GM12878 (cell line): ENCODE results near the gene PAOX. TPM values are rescaled to one million over a fixed set of nuclear protein-coding genes. Genes with fewer than 3 reads are reported as not detected.
A peak's percentile ranks its signal among the peaks of the same experiment; 100 is the strongest.

ENCODE experiments used
- CREM ChIP-seq: IDR thresholded peaks from 2 replicates; pipeline ENCODE4 v1.6.1; 2014; ENCODE audit warnings: antibody characterized with exemption, low read depth
- E4F1 ChIP-seq: fragments of 450-650 bp; IDR thresholded peaks from 2 replicates; pipeline ENCODE4 v1.6.1; 2018; ENCODE audit warnings: borderline replicate concordance, mild to moderate bottlenecking; ENCODE audit not compliant: partially characterized antibody
- GABPA ChIP-seq: IDR thresholded peaks from 2 replicates; pipeline ENCODE4 v1.6.1; 2014; ENCODE audit warnings: antibody characterized with exemption, low read depth, mild to moderate bottlenecking, inconsistent platforms
- IKZF2 ChIP-seq, 2 experiments: fragments of 450-650 bp; IDR thresholded peaks; 2 replicates each; pipeline ENCODE4 v1.6.1; 2017; ENCODE audit warnings: mild to moderate bottlenecking in 2 of 2, moderate library complexity in 2 of 2
- IRF3 ChIP-seq: fragments of 450-650 bp; IDR thresholded peaks from 2 replicates; pipeline ENCODE4 v1.6.1; 2014; ENCODE audit warnings: mild to moderate bottlenecking
- IRF5 ChIP-seq: fragments of 450-650 bp; IDR thresholded peaks from 2 replicates; pipeline ENCODE4 v1.6.1; 2017; ENCODE audit warnings: borderline replicate concordance
- KAT2A ChIP-seq: conservative IDR thresholded peaks from 2 replicates; pipeline ENCODE4 v1.6.1; 2011; ENCODE audit warnings: low read depth, low read length; ENCODE audit not compliant: control insufficient read depth
- MYB ChIP-seq: fragments of 150-350 bp; IDR thresholded peaks from 2 replicates; pipeline ENCODE4 v1.6.1; 2014; ENCODE audit warnings: mild to moderate bottlenecking, low read depth, low read length, borderline replicate concordance
- NFXL1 ChIP-seq: fragments of 450-650 bp; IDR thresholded peaks from 2 replicates; pipeline ENCODE4 v1.6.1; 2017; ENCODE audit warnings: antibody characterized with exemption, mild to moderate bottlenecking, borderline replicate concordance
- NR2F1 ChIP-seq: fragments of 450-650 bp; conservative IDR thresholded peaks from 2 replicates; pipeline ENCODE4 v1.6.1; 2017; ENCODE audit warnings: mild to moderate bottlenecking
- RELA ChIP-seq: fragments of 450-650 bp; IDR thresholded peaks from 2 replicates; pipeline ENCODE4 v1.8.0; 2014; ENCODE audit warnings: borderline replicate concordance; ENCODE audit not compliant: partially characterized antibody
- RFX5 ChIP-seq: IDR thresholded peaks from 2 replicates; pipeline ENCODE4 v1.6.1; 2011; ENCODE audit warnings: low read depth, low read length, improper control_type of control experiment
- SIX5 ChIP-seq: IDR thresholded peaks from 2 replicates; pipeline ENCODE4 v1.6.1; 2011; ENCODE audit warnings: mild to moderate bottlenecking, low read depth, low read length, moderate library complexity; ENCODE audit not compliant: severe bottlenecking
- SKIL ChIP-seq: fragments of 450-650 bp; IDR thresholded peaks from 2 replicates; pipeline ENCODE4 v1.6.1; 2017; ENCODE audit warnings: mild to moderate bottlenecking, low read depth, inconsistent platforms; ENCODE audit not compliant: poor library complexity, severe bottlenecking
- TAF1 ChIP-seq: IDR thresholded peaks from 2 replicates; pipeline ENCODE4 v1.6.1; 2011; ENCODE audit warnings: mild to moderate bottlenecking, low read depth, low read length, borderline replicate concordance
- TCF12 ChIP-seq: IDR thresholded peaks from 2 replicates; pipeline ENCODE4 v1.6.1; 2011; ENCODE audit warnings: low read depth, mild to moderate bottlenecking, low read length
- USF2 ChIP-seq: IDR thresholded peaks from 2 replicates; pipeline ENCODE4 v1.6.1; 2011; ENCODE audit warnings: low read depth, low read length, improper control_type of control experiment, borderline replicate concordance
- polyA plus RNA-seq, 11 experiments: library from polyadenylated mRNA; depleted of rRNA in 4 of 11; unstranded in 6 of 11; stranded (reverse) in 5 of 11; fragments of >200 nt; fragmentation: Nextera tagmentation in 4 of 11; fragmentation: Illumina TruSeq in 1 of 11; extraction: Ambion mirVana in 4 of 11; extraction: Trizol in 1 of 11; gene quantifications; 1 replicate in 1 of 11; 2 replicates in 10 of 11; pipeline versions ENCODE4 v1.2.1 to v1.2.3, GENCODE V29; 2011 to 2016; ENCODE audit warnings: inconsistent platforms in 2 of 11, missing spikeins in 2 of 11, low read depth in 1 of 11
- total RNA-seq, 4 experiments: library from RNA; depleted of rRNA in 3 of 4; stranded (reverse); fragments of >200 nt in 3 of 4; fragmentation: Illumina TruSeq in 1 of 4; extraction: Trizol in 1 of 4; gene quantifications; 2 replicates each; pipeline versions ENCODE4 v1.2.1 to v1.2.3, GENCODE V29; 2013 to 2021

Gene PAOX
- total and polyA plus RNA-seq, 10 of the 15 experiments (the other 5 are each of a cell fraction or from before 2014, with no cell fraction given): 1.2 to 22.2 (median 10.5) TPM

GRCh38 chr10:133394064-133394663 is 15.1 kb downstream of the PAOX start, which contains the start of gene MTG1 (continued):
- TF ChIP-seq SKIL (no peak), TCF12 (0 out of 2 replicates have a peak, but pooled peaks have one; percentile 55), IRF3 (0 out of 2 replicates have a peak, but pooled peaks have one; percentile 6), E4F1 (peak; percentile 40), RELA (peak; percentile 79), IKZF2 (IDR thresholded peaks at IDR 0.05) (peak in 1 of 2 experiments; percentile 64; a peak in 2 of 4 replicates), SIX5 (peak; percentile 53), KAT2A (no peak), NR2F1 (peak; percentile 97), USF2 (no peak; the same call in 1 of the 2 replicates), GABPA (peak; percentile 88), TAF1 (peak; percentile 69; the same call in 1 of the 2 replicates), MYB (no peak), IRF5 (peak; percentile 67; the same call in 1 of the 2 replicates), NFXL1 (no peak), CREM (peak; percentile 48), RFX5 (no peak)
